Measurements from ENCODE around the gene PRTFDC1. TPM values are rescaled to one million over a fixed set of nuclear protein-coding genes. Genes with fewer than 3 reads are reported as not detected.

Gene PRTFDC1
- total RNA-seq, 1 donor from 2014 or later = 14.4 TPM

- Mint-ChIP-seq H3K4me1 (ENCODE audit: low read depth, unreplicated experiment) (peaks cover 44% of the 10 kb centered on the region), H3K27me3 (ENCODE audit: unreplicated experiment) (peaks cover 9% of the 10 kb centered on the region), H3K27ac (ENCODE audit: unreplicated experiment) (peak overlapping the region; percentile 97), H3K36me3 (ENCODE audit: unreplicated experiment) (peaks cover 6% of the 10 kb centered on the region), H3K9me3 (ENCODE audit: unreplicated experiment) (peaks cover 11% of the 10 kb centered on the region), H3K4me3 (ENCODE audit: unreplicated experiment) (peak overlapping the region; percentile 78)
- TF ChIP-seq, protein P1, sequence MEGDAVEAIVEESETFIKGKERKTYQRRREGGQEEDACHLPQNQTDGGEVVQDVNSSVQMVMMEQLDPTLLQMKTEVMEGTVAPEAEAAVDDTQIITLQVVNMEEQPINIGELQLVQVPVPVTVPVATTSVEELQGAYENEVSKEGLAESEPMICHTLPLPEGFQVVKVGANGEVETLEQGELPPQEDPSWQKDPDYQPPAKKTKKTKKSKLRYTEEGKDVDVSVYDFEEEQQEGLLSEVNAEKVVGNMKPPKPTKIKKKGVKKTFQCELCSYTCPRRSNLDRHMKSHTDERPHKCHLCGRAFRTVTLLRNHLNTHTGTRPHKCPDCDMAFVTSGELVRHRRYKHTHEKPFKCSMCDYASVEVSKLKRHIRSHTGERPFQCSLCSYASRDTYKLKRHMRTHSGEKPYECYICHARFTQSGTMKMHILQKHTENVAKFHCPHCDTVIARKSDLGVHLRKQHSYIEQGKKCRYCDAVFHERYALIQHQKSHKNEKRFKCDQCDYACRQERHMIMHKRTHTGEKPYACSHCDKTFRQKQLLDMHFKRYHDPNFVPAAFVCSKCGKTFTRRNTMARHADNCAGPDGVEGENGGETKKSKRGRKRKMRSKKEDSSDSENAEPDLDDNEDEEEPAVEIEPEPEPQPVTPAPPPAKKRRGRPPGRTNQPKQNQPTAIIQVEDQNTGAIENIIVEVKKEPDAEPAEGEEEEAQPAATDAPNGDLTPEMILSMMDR (IDR thresholded peaks at IDR 0.05; ENCODE audit: partially characterized antibody, unreplicated experiment) = no peak
- peak; percentile 71 for DNase-seq
These were observed 93.8 kb downstream of the PRTFDC1 start for GRCh38 chr10:24858288-24859270.

GRCh38 chr10:24857031-24857725 lies 95.2 kb downstream of the PRTFDC1 start:
- Mint-ChIP-seq H3K9me3 (ENCODE audit: unreplicated experiment) (peaks cover 11% of the 10 kb centered on the region), H3K4me1 (ENCODE audit: low read depth, unreplicated experiment) (peaks cover 45% of the 10 kb centered on the region), H3K36me3 (ENCODE audit: unreplicated experiment) (no peaks in the 10 kb centered on the region), H3K27me3 (ENCODE audit: unreplicated experiment) (peaks cover 9% of the 10 kb centered on the region), H3K27ac (ENCODE audit: unreplicated experiment) (peak overlapping the region; percentile 97), H3K4me3 (ENCODE audit: unreplicated experiment) (peak overlapping the region; percentile 61)
- DNase-seq = peak; percentile 52
- TF ChIP-seq, protein P1 (IDR thresholded peaks at IDR 0.05; ENCODE audit: partially characterized antibody, unreplicated experiment) = no peak

DNA sequence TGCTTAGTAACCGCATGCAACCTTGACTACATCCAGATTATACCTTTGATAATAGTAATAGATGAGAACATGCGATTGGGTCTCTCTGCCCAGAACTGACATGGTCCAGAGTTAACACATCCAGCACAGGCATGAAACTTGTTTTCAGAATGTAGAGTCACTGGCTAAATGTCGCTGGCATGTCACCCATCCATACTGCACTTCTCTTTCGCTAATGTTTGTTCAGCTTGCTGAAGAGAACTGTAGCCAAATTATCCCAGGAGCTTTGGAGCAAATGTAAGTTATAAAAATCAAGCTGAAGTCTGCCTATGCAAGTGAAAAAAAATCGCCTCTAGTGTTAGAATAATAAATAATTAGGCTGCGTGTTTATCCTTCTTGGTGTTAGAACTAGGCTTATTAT lies 98.2 kb downstream of the PRTFDC1 start:
- Mint-ChIP-seq H3K9me3 (ENCODE audit: unreplicated experiment) (peaks cover 12% of the 10 kb centered on the region), H3K36me3 (ENCODE audit: unreplicated experiment) (no peaks in the 10 kb centered on the region), H3K27me3 (ENCODE audit: unreplicated experiment) (peaks cover 8% of the 10 kb centered on the region), H3K27ac (ENCODE audit: unreplicated experiment) (no peak overlapping the region), H3K4me1 (ENCODE audit: low read depth, unreplicated experiment) (peaks cover 50% of the 10 kb centered on the region), H3K4me3 (ENCODE audit: unreplicated experiment) (no peak overlapping the region)
- no peak for DNase-seq
- TF ChIP-seq, protein P1 (IDR thresholded peaks at IDR 0.05; ENCODE audit: partially characterized antibody, unreplicated experiment) = no peak

- H3K36me3 Mint-ChIP-seq (ENCODE audit: unreplicated experiment) = no peaks in the 10 kb centered on the region
- H3K27ac Mint-ChIP-seq (ENCODE audit: unreplicated experiment) = no peak overlapping the region
- peaks cover 6% of the 10 kb centered on the region for H3K9me3 Mint-ChIP-seq (ENCODE audit: unreplicated experiment)
- H3K27me3 Mint-ChIP-seq (ENCODE audit: unreplicated experiment) = peaks cover 7% of the 10 kb centered on the region
- no peak for DNase-seq
- TF ChIP-seq, protein P1 (IDR thresholded peaks at IDR 0.05; ENCODE audit: partially characterized antibody, unreplicated experiment) = no peak
- H3K4me3 Mint-ChIP-seq (ENCODE audit: unreplicated experiment) = no peak overlapping the region
- peaks cover 48% of the 10 kb centered on the region for H3K4me1 Mint-ChIP-seq (ENCODE audit: low read depth, unreplicated experiment)
These were observed 98.7 kb downstream of the PRTFDC1 start for GRCh38 chr10:24853661-24854060.

All from glutamatergic neuron (in vitro differentiated cells).